Astrocyte (in vitro differentiated cells and primary cell): Measurements from ENCODE around the gene SHQ1. TPM values are rescaled to one million over a fixed set of nuclear protein-coding genes. Genes with fewer than 3 reads are reported as not detected.
"Not testable (repeated sequence)": the region's sequence is repeated elsewhere in the genome, so short reads cannot be mapped to it uniquely, and the experiment has no call there.

ENCODE experiments used
- DNase-seq: peaks from one replicate; pipeline ENCODE4 v3.0.0-alpha.2; 2010; ENCODE audit warnings: low read depth
- FAIRE-seq: peaks from 2 replicates; lab custom pipeline; 2011; peaks lifted over from hg19 to GRCh38; lab: Jason Lieb, UNC
- H2AFZ ChIP-seq: 2 replicates; pipeline ENCODE4 v1.6.0; 2012; ENCODE audit warnings: low read depth, low read length, inconsistent platforms
- H3K27ac ChIP-seq: 2 replicates; pipeline ENCODE4 v1.5.1; 2011; ENCODE audit warnings: low read depth, low read length, inconsistent platforms
- H3K27me3 ChIP-seq: 2 replicates; pipeline ENCODE4 v1.6.0; 2011; ENCODE audit warnings: low read length, inconsistent platforms; ENCODE audit not compliant: insufficient read depth
- H3K36me3 ChIP-seq: 2 replicates; pipeline ENCODE4 v1.5.1; 2011; ENCODE audit warnings: low read length, inconsistent platforms; ENCODE audit not compliant: insufficient read depth
- H3K4me1 ChIP-seq: 2 replicates; pipeline ENCODE4 v1.5.1; 2011; ENCODE audit warnings: low read length, inconsistent platforms; ENCODE audit not compliant: insufficient read depth
- H3K4me2 ChIP-seq: 2 replicates; pipeline ENCODE4 v1.6.0; 2012; ENCODE audit warnings: low read length, inconsistent platforms
- H3K4me3 ChIP-seq: 2 replicates; pipeline ENCODE4 v1.5.1; 2011; ENCODE audit warnings: low read depth, mild to moderate bottlenecking, low read length, inconsistent platforms; ENCODE audit not compliant: insufficient read depth
- H3K79me2 ChIP-seq: 2 replicates; pipeline ENCODE4 v1.6.0; 2012; ENCODE audit warnings: mild to moderate bottlenecking, low read length, inconsistent platforms; ENCODE audit not compliant: insufficient read depth
- H3K9ac ChIP-seq: 2 replicates; pipeline ENCODE4 v1.6.0; 2012; ENCODE audit warnings: mild to moderate bottlenecking, low read length, inconsistent platforms
- H3K9me3 ChIP-seq: 2 replicates; pipeline ENCODE4 v1.5.1; 2012; ENCODE audit warnings: low read depth, mild to moderate bottlenecking, low read length, inconsistent platforms; ENCODE audit not compliant: insufficient read depth
- H4K20me1 ChIP-seq: 2 replicates; pipeline ENCODE4 v1.6.0; 2012; ENCODE audit warnings: low read length, inconsistent platforms; ENCODE audit not compliant: insufficient read depth
- H3K27ac Mint-ChIP-seq: one replicate; pipeline ENCODE4 v1.8.0; 2021; ENCODE audit warnings: mild to moderate bottlenecking, mixed read lengths; ENCODE audit not compliant: unreplicated experiment
- H3K27me3 Mint-ChIP-seq: one replicate; pipeline ENCODE4 v1.8.0; 2021; ENCODE audit warnings: low read depth, mixed read lengths; ENCODE audit not compliant: unreplicated experiment
- H3K36me3 Mint-ChIP-seq: one replicate; pipeline ENCODE4 v1.8.0; 2021; ENCODE audit warnings: low read depth, mixed read lengths; ENCODE audit not compliant: unreplicated experiment
- H3K4me1 Mint-ChIP-seq: one replicate; pipeline ENCODE4 v1.8.0; 2021; ENCODE audit warnings: low read depth, mixed read lengths; ENCODE audit not compliant: unreplicated experiment
- H3K4me3 Mint-ChIP-seq: one replicate; pipeline ENCODE4 v1.8.0; 2021; ENCODE audit warnings: mild to moderate bottlenecking, moderate library complexity, mixed read lengths; ENCODE audit not compliant: unreplicated experiment
- H3K9me3 Mint-ChIP-seq: one replicate; pipeline ENCODE4 v1.8.0; 2021; ENCODE audit warnings: mild to moderate bottlenecking, mixed read lengths; ENCODE audit not compliant: unreplicated experiment
- CTCF ChIP-seq: IDR thresholded peaks from 2 replicates; pipeline ENCODE4 v1.5.1; 2011; ENCODE audit warnings: low read depth, mild to moderate bottlenecking, inconsistent platforms, low read length, moderate library complexity; ENCODE audit not compliant: insufficient read depth
- EZH2 ChIP-seq: IDR thresholded peaks from 2 replicates; pipeline ENCODE4 v1.6.1; 2012; ENCODE audit warnings: mild to moderate bottlenecking, low read length, inconsistent platforms; ENCODE audit not compliant: insufficient read depth
- total RNA-seq: library from RNA; stranded (reverse); gene quantifications from 2 replicates; pipeline ENCODE4 v1.2.1, GENCODE V29; 2021

Gene SHQ1
- total RNA-seq, 1 donor from 2014 or later = 28.4 TPM

DNA sequence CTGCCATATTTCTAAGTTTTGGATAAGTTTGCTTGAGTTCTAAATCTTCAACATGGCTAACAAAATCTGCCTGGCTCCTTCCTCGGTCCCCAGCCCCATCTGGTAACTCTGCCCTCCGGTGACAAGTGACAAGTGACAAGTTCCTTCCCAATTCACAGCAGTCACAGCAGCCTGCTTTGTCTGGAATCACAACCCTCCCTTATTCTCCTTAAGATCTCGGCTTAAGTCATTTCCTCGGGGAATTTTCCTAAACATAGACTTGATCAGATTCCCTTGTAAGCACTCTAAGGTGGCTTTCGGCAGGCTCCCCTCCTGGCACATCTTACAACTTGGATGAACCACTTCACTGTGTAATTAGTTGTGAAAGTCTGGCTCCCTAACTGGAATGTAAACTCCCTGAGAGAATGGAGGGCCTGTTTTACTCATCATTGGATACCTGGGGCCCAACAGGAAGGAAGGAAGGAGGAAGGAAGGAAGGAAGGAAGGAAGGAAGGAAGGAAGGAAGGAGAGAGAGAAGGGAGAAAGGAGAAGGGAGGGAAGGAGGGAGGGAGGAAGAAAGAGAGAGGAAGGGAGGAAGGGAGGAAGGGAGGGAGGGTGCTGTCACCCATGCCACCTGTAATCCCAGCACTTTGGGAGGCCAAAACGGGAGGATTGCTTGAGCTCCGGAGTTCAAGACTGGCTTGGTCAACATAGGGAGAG is 126.4 kb downstream of the SHQ1 start:
- FAIRE-seq = no peak
- H3K79me2 ChIP-seq = no peaks in the 10 kb centered on the region
- H3K27ac ChIP-seq = no peak overlapping the region
- no peaks in the 10 kb centered on the region for H3K9me3 ChIP-seq
- Mint-ChIP-seq H3K36me3 (no peaks in the 10 kb centered on the region), H3K4me3 (no peak overlapping the region), H3K27ac (no peak overlapping the region), H3K4me1 (peaks cover 9% of the 10 kb centered on the region), H3K27me3 (peaks cover 5% of the 10 kb centered on the region), H3K9me3 (no peaks in the 10 kb centered on the region)
- H3K4me3 ChIP-seq = no peak overlapping the region
- DNase-seq = no peak
- no peak overlapping the region for H3K4me2 ChIP-seq
- TF ChIP-seq CTCF (no peak), EZH2 (no peak)
- no peak overlapping the region for H3K9ac ChIP-seq
- no peaks in the 10 kb centered on the region for H3K27me3 ChIP-seq
- no peaks in the 10 kb centered on the region for H4K20me1 ChIP-seq
- peaks cover 7% of the 10 kb centered on the region for H3K4me1 ChIP-seq
- no peaks in the 10 kb centered on the region for H3K36me3 ChIP-seq
- no peak overlapping the region for H2AFZ ChIP-seq

DNA sequence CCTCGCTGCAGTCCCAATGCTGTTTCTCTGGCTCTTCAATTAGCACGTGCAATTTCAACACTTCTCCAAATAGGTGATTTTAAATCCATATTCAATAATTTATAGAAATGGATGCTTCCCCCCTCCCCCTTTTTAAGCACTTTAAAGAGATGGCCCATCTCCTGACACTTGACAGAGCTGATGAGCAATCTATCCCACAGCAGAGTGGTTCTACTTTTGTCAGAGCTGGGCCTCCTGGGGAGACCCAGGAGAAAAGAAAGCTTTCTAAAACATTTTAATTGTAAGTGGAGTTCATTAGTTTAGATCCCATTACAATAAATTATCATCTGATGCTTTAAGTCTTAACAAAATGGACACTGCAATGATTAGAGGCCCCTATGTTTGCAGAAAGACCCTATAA is 127.7 kb downstream of the SHQ1 start:
- no peak overlapping the region for H3K4me3 ChIP-seq
- DNase-seq (no peak), FAIRE-seq (no peak)
- H4K20me1 ChIP-seq = no peaks in the 10 kb centered on the region
- H3K36me3 ChIP-seq = no peaks in the 10 kb centered on the region
- no peak overlapping the region for H3K27ac ChIP-seq
- peaks cover 2% of the 10 kb centered on the region for H3K9me3 Mint-ChIP-seq
- no peaks in the 10 kb centered on the region for H3K9me3 ChIP-seq
- peaks cover 9% of the 10 kb centered on the region for H3K4me1 Mint-ChIP-seq
- H3K27ac Mint-ChIP-seq = no peak overlapping the region
- no peak overlapping the region for H3K4me3 Mint-ChIP-seq
- H3K27me3 ChIP-seq = no peaks in the 10 kb centered on the region
- no peaks in the 10 kb centered on the region for H3K36me3 Mint-ChIP-seq
- H2AFZ ChIP-seq = no peak overlapping the region
- peaks cover 7% of the 10 kb centered on the region for H3K4me1 ChIP-seq
- no peak overlapping the region for H3K9ac ChIP-seq
- TF ChIP-seq EZH2 = no peak
- TF ChIP-seq CTCF = no peak
- H3K4me2 ChIP-seq = no peak overlapping the region
- peaks cover 5% of the 10 kb centered on the region for H3K27me3 Mint-ChIP-seq
- no peaks in the 10 kb centered on the region for H3K79me2 ChIP-seq

GRCh38 chr3:72719137-72719536 is 129.1 kb downstream of the SHQ1 start:
- Mint-ChIP-seq H3K36me3 (peaks cover 1% of the 10 kb centered on the region), H3K27me3 (peaks cover 5% of the 10 kb centered on the region), H3K27ac (no peak overlapping the region), H3K9me3 (peaks cover 11% of the 10 kb centered on the region), H3K4me3 (no peak overlapping the region), H3K4me1 (peaks cover 9% of the 10 kb centered on the region)
- Histone ChIP-seq H3K27ac (no peak overlapping the region), H3K27me3 (no peaks in the 10 kb centered on the region), H2AFZ (no peak overlapping the region), H3K9me3 (no peaks in the 10 kb centered on the region), H3K4me3 (no peak overlapping the region), H4K20me1 (no peaks in the 10 kb centered on the region), H3K36me3 (no peaks in the 10 kb centered on the region), H3K79me2 (no peaks in the 10 kb centered on the region), H3K4me1 (peaks cover 7% of the 10 kb centered on the region), H3K9ac (no peak overlapping the region), H3K4me2 (no peak overlapping the region)
- FAIRE-seq (no peak), DNase-seq (no peak)
- TF ChIP-seq CTCF = no peak

DNA sequence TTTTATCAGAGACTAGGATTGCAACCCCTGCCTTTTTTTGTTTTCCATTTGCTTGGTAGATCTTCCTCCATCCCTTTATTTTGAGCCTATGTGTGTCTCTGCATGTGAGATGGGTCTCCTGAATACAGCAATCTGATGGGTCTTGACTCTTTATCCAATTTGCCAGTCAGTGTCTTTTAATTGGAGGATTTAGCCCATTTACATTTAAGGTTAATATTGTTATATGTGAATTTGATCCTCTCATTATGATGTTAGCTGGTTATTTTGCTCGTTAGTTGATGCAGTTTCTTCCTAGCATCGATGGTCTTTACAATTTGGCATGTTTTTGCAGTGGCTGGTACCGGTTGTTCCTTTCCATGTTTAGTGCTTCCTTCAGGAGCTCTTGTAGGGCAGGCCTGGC is 134.1 kb downstream of the SHQ1 start:
- H4K20me1 ChIP-seq, DNase-seq, H3K79me2 ChIP-seq, H3K27ac ChIP-seq, H3K4me2 ChIP-seq, H3K4me3 ChIP-seq, H3K27me3 ChIP-seq, H2AFZ ChIP-seq, H3K27me3 Mint-ChIP-seq, FAIRE-seq, H3K9ac ChIP-seq, H3K36me3 ChIP-seq, H3K9me3 ChIP-seq, H3K36me3 Mint-ChIP-seq, H3K4me1 Mint-ChIP-seq, H3K4me1 ChIP-seq, H3K4me3 Mint-ChIP-seq, H3K27ac Mint-ChIP-seq: not testable (repeated sequence)
- peaks cover 20% of the 10 kb centered on the region for H3K9me3 Mint-ChIP-seq
